Activated naive CD4-positive, alpha-beta T cell treated with anti-CD3 and anti-CD28 coated beads, Interleukin-2, amount 10 ng/mL, durations not matched to agents 7 days and 5 days (primary cell): ENCODE measurements around the gene FOLR1.
A peak's percentile ranks its signal among the peaks of the same experiment; 100 is the strongest.
"Not testable (repeated sequence)": the region's sequence is repeated elsewhere in the genome, so short reads cannot be mapped to it uniquely, and the experiment has no call there.

ENCODE experiments used
- CTCF ChIA-PET: fragments of 350-600 bp; sonication (Branson Sonifier 250); formaldehyde crosslinking; loops from one replicate; lab custom pipeline; 2021; ENCODE audit warnings: antibody characterized with exemption; lab: Charles Lee
- DNase-seq: peaks from one replicate; pipeline ENCODE4 v3.0.0-alpha.2; 2020
- H3K27ac Mint-ChIP-seq: one replicate; pipeline ENCODE4 v1.8.0; 2021; ENCODE audit warnings: mild to moderate bottlenecking, moderate library complexity, mixed read lengths
- H3K27me3 Mint-ChIP-seq: one replicate; pipeline ENCODE4 v1.8.0; 2021; ENCODE audit warnings: mild to moderate bottlenecking, mixed read lengths
- H3K36me3 Mint-ChIP-seq: one replicate; pipeline ENCODE4 v1.8.0; 2021; ENCODE audit warnings: mixed read lengths
- H3K4me1 Mint-ChIP-seq: one replicate; pipeline ENCODE4 v1.8.0; 2021; ENCODE audit warnings: mixed read lengths
- H3K4me3 Mint-ChIP-seq: one replicate; pipeline ENCODE4 v1.8.0; 2021; ENCODE audit warnings: mild to moderate bottlenecking, moderate library complexity, mixed read lengths
- H3K9me3 Mint-ChIP-seq: one replicate; pipeline ENCODE4 v1.8.0; 2021; ENCODE audit warnings: mixed read lengths

Gene FOLR1

DNA sequence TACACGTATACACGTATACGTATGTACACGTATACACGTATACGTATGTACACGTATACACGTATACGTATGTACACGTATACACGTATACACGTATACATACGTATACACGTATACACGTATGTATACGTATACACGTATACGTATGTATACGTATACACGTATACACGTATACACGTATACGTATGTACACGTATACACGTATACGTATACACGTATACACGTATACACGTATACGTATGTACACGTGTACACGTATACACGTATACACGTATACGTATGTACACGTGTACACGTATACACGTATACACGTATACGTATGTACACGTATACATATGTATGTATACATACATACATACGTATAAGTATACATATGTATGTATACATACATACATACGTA, 9.5 kb downstream of the FOLR1 start:
- CTCF ChIA-PET, H3K9me3 Mint-ChIP-seq: not testable (repeated sequence)

DNA sequence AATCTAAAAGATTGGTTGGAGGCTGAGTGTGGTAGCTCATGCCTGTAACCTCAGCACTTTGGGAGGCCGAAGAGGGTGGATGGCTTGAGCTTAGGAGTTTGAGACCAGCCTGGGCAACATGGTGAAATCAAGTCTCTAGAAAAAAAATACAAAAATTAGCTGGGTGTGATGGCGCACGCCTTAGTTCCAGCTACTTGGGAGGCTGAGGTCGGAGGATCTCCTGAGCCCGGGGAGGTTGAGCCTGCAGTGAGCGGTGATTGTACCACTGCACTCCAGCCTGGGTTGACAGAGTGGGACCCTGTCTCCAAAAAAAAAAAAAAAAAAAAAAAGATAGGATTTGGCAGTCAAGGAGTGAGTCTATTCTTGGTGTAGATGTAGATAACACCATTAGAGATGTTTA, 10.6 kb downstream of the FOLR1 start:
- H3K9me3 Mint-ChIP-seq: peaks cover 1% of the 10 kb centered on the region
- no peak overlapping the region for H3K4me3 Mint-ChIP-seq
- CTCF ChIA-PET: no interaction called here
- DNase-seq: no peak
- no peaks in the 10 kb centered on the region for H3K36me3 Mint-ChIP-seq
- H3K27me3 Mint-ChIP-seq: no peaks in the 10 kb centered on the region
- no peak overlapping the region for H3K27ac Mint-ChIP-seq
- peaks cover 6% of the 10 kb centered on the region for H3K4me1 Mint-ChIP-seq

More for the DNA sequence above, 9.5 kb downstream of the FOLR1 start:
- H3K36me3 Mint-ChIP-seq, H3K27ac Mint-ChIP-seq, H3K4me1 Mint-ChIP-seq, H3K27me3 Mint-ChIP-seq, H3K4me3 Mint-ChIP-seq, DNase-seq: not testable (repeated sequence)

DNA sequence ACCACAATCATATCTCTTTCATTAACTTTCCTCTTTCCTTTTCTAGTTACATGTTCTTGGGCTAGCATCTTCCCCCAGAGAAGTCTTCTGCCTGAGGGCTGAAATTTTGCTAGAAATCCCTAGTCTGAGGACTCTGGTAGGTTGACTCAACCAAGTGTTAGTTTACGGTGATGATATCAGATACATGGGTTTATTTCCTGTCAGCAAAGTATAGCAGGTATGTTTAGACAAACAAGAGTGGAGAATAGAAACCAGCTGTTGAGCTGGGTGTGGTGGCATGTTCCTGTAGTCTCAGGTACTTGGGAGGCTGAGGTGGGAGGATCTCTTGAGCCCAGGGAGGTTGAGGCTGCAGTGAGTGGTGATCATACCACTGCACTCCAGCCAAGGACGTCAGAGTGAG, 11.2 kb downstream of the FOLR1 start:
- CTCF ChIA-PET: no interaction called here
- no peaks in the 10 kb centered on the region for H3K36me3 Mint-ChIP-seq
- no peak overlapping the region for H3K27ac Mint-ChIP-seq
- DNase-seq: no peak
- H3K27me3 Mint-ChIP-seq: no peaks in the 10 kb centered on the region
- H3K9me3 Mint-ChIP-seq: peaks cover 1% of the 10 kb centered on the region
- H3K4me1 Mint-ChIP-seq: peaks cover 6% of the 10 kb centered on the region
- H3K4me3 Mint-ChIP-seq: no peak overlapping the region

- Mint-ChIP-seq H3K27ac (no peak overlapping the region), H3K27me3 (peaks cover 14% of the 10 kb centered on the region), H3K36me3 (peaks cover 3% of the 10 kb centered on the region), H3K9me3 (peaks cover 16% of the 10 kb centered on the region), H3K4me3 (no peak overlapping the region), H3K4me1 (peaks cover 6% of the 10 kb centered on the region)
- no peak for DNase-seq
- CTCF ChIA-PET: no interaction called here
These were observed 12.9 kb downstream of the FOLR1 start for GRCh38 chr11:72204886-72205285.

GRCh38 chr11:72206794-72207193, 14.9 kb downstream of the FOLR1 start:
- DNase-seq, H3K27ac Mint-ChIP-seq, H3K4me1 Mint-ChIP-seq, H3K36me3 Mint-ChIP-seq, H3K4me3 Mint-ChIP-seq: not testable (repeated sequence)
- Mint-ChIP-seq H3K27me3 (peaks cover 21% of the 10 kb centered on the region), H3K9me3 (peaks cover 17% of the 10 kb centered on the region)
- CTCF ChIA-PET: interaction anchor here (1.1 kb wide), 1 partner anchor 42 kb away, joined by 3 read pairs; no protein-coding TSS in a partner anchor

DNA sequence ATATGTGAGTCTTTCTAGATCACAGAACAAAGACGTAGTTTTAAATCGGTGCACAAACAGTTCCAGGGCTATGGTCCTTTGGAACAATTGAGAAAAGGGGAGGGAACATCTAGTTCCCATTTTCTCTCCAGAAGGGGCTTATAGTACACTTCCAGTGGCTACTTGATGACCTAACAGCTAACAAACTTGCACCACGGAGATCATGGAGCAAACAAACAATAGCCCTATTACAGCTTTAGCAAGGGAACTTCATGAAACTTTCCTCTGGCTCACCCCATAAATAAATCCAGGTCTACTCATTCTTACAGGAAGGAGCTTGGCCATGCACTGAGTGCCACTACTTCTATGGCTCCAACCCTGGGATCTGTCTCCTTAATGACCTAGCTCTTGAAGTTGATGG, 16.3 kb downstream of the FOLR1 start:
- Mint-ChIP-seq H3K27me3 (peaks cover 25% of the 10 kb centered on the region), H3K9me3 (peaks cover 17% of the 10 kb centered on the region), H3K4me1 (peaks cover under 1% of the 10 kb centered on the region), H3K4me3 (no peak overlapping the region), H3K36me3 (peaks cover 5% of the 10 kb centered on the region), H3K27ac (no peak overlapping the region)
- CTCF ChIA-PET: interaction anchor here (1.2 kb wide), 1 partner anchor 29 kb away, joined by 3 read pairs; no protein-coding TSS in a partner anchor
- no peak for DNase-seq

- H3K4me1 Mint-ChIP-seq: no peaks in the 10 kb centered on the region
- peaks cover 26% of the 10 kb centered on the region for H3K27me3 Mint-ChIP-seq
- CTCF ChIA-PET: no interaction called here
- peaks cover 17% of the 10 kb centered on the region for H3K9me3 Mint-ChIP-seq
- DNase-seq: no peak
- H3K4me3 Mint-ChIP-seq: no peak overlapping the region
- H3K27ac Mint-ChIP-seq: no peak overlapping the region
- peaks cover 5% of the 10 kb centered on the region for H3K36me3 Mint-ChIP-seq
These were observed 17.2 kb downstream of the FOLR1 start for GRCh38 chr11:72209101-72209500.

DNA sequence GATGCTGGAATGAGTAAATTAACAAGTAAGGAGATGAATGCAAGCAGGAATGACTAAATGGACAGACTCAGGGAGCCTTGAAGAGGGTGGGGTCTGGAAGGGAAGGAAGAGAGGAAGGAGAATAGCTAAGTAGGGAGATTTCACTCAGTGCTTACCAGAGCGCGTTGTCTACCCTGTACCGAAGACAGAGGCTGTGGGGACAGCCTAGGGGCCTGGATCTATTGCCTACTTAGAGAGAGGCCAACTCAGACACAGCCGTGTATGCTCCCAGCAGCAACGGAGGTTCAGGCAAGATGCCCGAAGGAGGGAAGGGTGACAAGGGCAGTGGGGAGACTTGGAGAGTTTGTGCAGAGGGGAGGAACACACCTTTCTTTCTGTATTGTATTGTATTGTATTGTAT, 24.7 kb downstream of the FOLR1 start, which contains the start of gene FOLR2:
FOLR2 (plus strand) TSS at position 157 of the 400 bp plus-strand sequence. CDS start 1,791 bp downstream, outside the sequence.
- Mint-ChIP-seq H3K4me3 (no peak within 1 kb of the TSS), H3K9me3 (no peaks in the 10 kb centered on the region), H3K27me3 (peaks cover 44% of the 10 kb centered on the region), H3K4me1 (peaks cover 9% of the 10 kb centered on the region), H3K36me3 (no peaks in the 10 kb centered on the region), H3K27ac (no peak within 1 kb of the TSS)
- CTCF ChIA-PET: interaction anchor here (0.7 kb wide), 1 partner anchor 22 kb away, joined by 3 read pairs; no protein-coding TSS in a partner anchor
- DNase-seq: no peak

DNA sequence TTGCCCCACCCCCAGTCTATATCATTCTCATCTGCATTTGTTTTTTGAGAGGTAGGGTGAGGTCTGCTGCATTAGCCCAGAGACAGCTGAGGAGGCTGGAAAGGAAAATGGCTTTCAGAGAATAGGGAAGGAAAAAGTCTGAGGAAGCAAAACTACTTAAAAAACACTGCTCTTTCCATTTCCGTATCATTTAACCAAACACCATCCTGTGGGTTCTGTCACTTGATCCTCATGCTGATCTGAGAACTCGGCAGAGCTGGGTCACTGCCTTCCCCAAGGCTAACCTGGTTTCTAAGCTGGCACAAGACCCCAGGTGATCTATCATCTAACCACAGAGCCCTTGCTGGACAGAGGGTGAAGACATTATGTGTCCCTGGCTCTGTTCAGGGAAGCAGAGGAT, 25.9 kb downstream of the FOLR1 start:
- CTCF ChIA-PET: interaction anchor here (1.1 kb wide), 1 partner anchor 248 kb away, joined by 4 read pairs; no protein-coding TSS in a partner anchor
- DNase-seq: no peak
- Mint-ChIP-seq H3K4me3 (no peak overlapping the region), H3K27me3 (peaks cover 40% of the 10 kb centered on the region), H3K27ac (no peak overlapping the region), H3K4me1 (peaks cover 18% of the 10 kb centered on the region), H3K9me3 (no peaks in the 10 kb centered on the region), H3K36me3 (no peaks in the 10 kb centered on the region)

DNA sequence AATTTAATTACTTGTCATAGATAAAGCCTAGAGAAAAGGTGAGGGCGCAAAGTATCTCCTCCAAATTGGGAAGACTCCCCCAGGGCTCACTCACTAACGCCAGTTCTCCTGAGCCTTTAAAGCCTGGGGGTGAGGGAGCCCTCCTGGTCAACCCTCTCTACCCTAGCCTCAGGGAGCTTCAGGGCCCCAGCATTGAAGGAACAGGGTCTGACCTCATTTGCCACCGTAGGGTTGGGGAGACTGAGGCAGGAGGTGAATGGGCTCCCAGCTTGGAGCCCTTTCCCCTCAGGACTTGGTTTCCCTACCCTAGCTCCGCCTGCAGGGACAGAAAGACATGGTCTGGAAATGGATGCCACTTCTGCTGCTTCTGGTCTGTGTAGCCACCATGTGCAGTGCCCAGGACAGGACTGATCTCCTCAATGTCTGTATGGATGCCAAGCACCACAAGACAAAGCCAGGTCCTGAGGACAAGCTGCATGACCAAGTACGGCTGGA, 26.4 kb downstream of the FOLR1 start:
- no peaks in the 10 kb centered on the region for H3K36me3 Mint-ChIP-seq

DNA sequence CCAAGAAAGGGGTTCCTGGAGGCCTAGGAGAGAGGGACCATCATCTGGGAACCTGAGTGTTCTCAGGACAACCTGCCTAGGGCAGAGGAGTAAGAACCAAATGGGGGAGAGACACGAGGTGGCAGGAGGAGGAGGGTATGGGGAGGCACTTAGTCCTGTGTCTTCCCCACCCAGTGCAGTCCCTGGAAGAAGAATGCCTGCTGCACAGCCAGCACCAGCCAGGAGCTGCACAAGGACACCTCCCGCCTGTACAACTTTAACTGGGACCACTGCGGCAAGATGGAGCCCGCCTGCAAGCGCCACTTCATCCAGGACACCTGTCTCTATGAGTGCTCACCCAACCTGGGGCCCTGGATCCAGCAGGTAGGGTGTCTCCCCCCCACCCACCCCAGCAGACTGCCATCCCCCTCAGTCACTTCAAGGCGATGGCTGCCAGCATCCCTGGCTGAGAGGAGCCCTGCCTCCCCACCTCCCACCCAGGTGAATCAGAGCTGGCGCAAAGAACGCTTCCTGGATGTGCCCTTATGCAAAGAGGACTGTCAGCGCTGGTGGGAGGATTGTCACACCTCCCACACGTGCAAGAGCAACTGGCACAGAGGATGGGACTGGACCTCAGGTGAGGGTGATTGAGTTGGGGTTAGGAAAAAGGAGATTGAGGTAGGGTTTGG, 28.9 kb downstream of the FOLR1 start:
- H3K9me3 Mint-ChIP-seq: no peaks in the 10 kb centered on the region
- peaks cover 36% of the 10 kb centered on the region for H3K27me3 Mint-ChIP-seq
- H3K27ac Mint-ChIP-seq: peak overlapping the region; percentile 68
- no peaks in the 10 kb centered on the region for H3K36me3 Mint-ChIP-seq
- DNase-seq: no peak
- CTCF ChIA-PET: no interaction called here
- H3K4me3 Mint-ChIP-seq: no peak overlapping the region
- peaks cover 27% of the 10 kb centered on the region for H3K4me1 Mint-ChIP-seq

More for the DNA sequence above, 26.4 kb downstream of the FOLR1 start:
- Mint-ChIP-seq H3K27me3 (peaks cover 40% of the 10 kb centered on the region), H3K27ac (no peak overlapping the region), H3K9me3 (no peaks in the 10 kb centered on the region), H3K4me3 (no peak overlapping the region), H3K4me1 (peaks cover 19% of the 10 kb centered on the region)
- no peak for DNase-seq
- CTCF ChIA-PET: interaction anchor here (1.1 to 1.7 kb wide), 2 partner anchors 213 to 248 kb away, joined by 4 to 5 read pairs; no protein-coding TSS in a partner anchor

- DNase-seq: no peak
- Mint-ChIP-seq H3K9me3 (no peaks in the 10 kb centered on the region), H3K36me3 (no peaks in the 10 kb centered on the region), H3K4me1 (peaks cover 34% of the 10 kb centered on the region), H3K4me3 (no peak overlapping the region), H3K27ac (no peak overlapping the region), H3K27me3 (peaks cover 29% of the 10 kb centered on the region)
- CTCF ChIA-PET: interaction anchor here (1.0 kb wide), 1 partner anchor 209 kb away, joined by 3 read pairs; no protein-coding TSS in a partner anchor
These were observed 29.6 kb downstream of the FOLR1 start for GRCh38 chr11:72221386-72222075.

GRCh38 chr11:72222106-72222891, 30.4 kb downstream of the FOLR1 start:
- CTCF ChIA-PET: interaction anchor here (0.9 to 1.5 kb wide), 3 partner anchors 16 to 224 kb away, joined by 3 read pairs; no protein-coding TSS in a partner anchor
- H3K9me3 Mint-ChIP-seq: no peaks in the 10 kb centered on the region
- peak overlapping the region; percentile 92 for H3K4me3 Mint-ChIP-seq
- H3K27ac Mint-ChIP-seq: peak overlapping the region; percentile 90
- peaks cover 32% of the 10 kb centered on the region for H3K4me1 Mint-ChIP-seq
- peaks cover 21% of the 10 kb centered on the region for H3K27me3 Mint-ChIP-seq
- H3K36me3 Mint-ChIP-seq: no peaks in the 10 kb centered on the region
- DNase-seq: no peak
